ENCODE data around the gene NUP133. TPM values are rescaled to one million over a fixed set of nuclear protein-coding genes. Genes with fewer than 3 reads are reported as not detected.

Gene NUP133
- total RNA-seq, 1 donor from 2014 or later = 66.1 TPM

DNA sequence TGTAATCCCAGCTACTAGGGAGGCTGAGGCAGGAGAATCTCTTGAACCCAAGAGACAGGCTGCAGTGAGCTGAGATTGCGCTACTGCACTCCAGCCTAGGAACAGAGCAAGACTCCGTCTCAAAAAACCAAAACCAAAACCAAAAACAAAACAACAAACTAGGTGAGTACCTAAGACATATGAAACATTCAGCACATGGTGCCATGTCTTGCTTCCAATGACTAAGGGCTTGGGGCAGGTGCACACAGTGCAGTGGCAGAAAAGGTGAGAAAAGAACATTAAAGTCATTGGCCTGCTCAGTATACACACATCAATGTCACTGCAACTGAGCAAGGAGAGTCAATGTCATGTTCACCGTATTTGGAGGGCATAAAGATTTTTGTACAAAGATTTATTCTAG lies 70.1 kb downstream of the NUP133 start:
- H3K27me3 Mint-ChIP-seq (ENCODE audit: low read depth) = peaks cover 44% of the 10 kb centered on the region
- TF ChIP-seq, protein P1, sequence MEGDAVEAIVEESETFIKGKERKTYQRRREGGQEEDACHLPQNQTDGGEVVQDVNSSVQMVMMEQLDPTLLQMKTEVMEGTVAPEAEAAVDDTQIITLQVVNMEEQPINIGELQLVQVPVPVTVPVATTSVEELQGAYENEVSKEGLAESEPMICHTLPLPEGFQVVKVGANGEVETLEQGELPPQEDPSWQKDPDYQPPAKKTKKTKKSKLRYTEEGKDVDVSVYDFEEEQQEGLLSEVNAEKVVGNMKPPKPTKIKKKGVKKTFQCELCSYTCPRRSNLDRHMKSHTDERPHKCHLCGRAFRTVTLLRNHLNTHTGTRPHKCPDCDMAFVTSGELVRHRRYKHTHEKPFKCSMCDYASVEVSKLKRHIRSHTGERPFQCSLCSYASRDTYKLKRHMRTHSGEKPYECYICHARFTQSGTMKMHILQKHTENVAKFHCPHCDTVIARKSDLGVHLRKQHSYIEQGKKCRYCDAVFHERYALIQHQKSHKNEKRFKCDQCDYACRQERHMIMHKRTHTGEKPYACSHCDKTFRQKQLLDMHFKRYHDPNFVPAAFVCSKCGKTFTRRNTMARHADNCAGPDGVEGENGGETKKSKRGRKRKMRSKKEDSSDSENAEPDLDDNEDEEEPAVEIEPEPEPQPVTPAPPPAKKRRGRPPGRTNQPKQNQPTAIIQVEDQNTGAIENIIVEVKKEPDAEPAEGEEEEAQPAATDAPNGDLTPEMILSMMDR (conservative IDR thresholded peaks at IDR 0.05) = no peak
- H3K9me3 Mint-ChIP-seq = no peaks in the 10 kb centered on the region

GRCh38 chr1:229437443-229437842 lies 70.7 kb downstream of the NUP133 start:
- no peaks in the 10 kb centered on the region for H3K9me3 Mint-ChIP-seq
- H3K4me3 Mint-ChIP-seq = no peak overlapping the region
- TF ChIP-seq, protein P1 (conservative IDR thresholded peaks at IDR 0.05) = no peak
- peaks cover 50% of the 10 kb centered on the region for H3K27me3 Mint-ChIP-seq (ENCODE audit: low read depth)
- H3K4me1 Mint-ChIP-seq = no peaks in the 10 kb centered on the region
- H3K36me3 Mint-ChIP-seq (ENCODE audit: low read depth) = peaks cover 4% of the 10 kb centered on the region
- no peak for DNase-seq (ENCODE audit: low read depth, low spot score)
- no peak overlapping the region for H3K27ac Mint-ChIP-seq (ENCODE audit: unreplicated experiment)

More for the DNA sequence above, 70.1 kb downstream of the NUP133 start:
- Mint-ChIP-seq H3K4me1 (no peaks in the 10 kb centered on the region), H3K27ac (ENCODE audit: unreplicated experiment) (no peak overlapping the region), H3K36me3 (ENCODE audit: low read depth) (peaks cover 4% of the 10 kb centered on the region), H3K4me3 (no peak overlapping the region)
- DNase-seq (ENCODE audit: low read depth, low spot score) = no peak

GRCh38 chr1:229436201-229436600 lies 71.9 kb downstream of the NUP133 start:
- peaks cover 5% of the 10 kb centered on the region for H3K36me3 Mint-ChIP-seq (ENCODE audit: low read depth)
- H3K27me3 Mint-ChIP-seq (ENCODE audit: low read depth) = peaks cover 62% of the 10 kb centered on the region
- H3K4me1 Mint-ChIP-seq = peaks cover 4% of the 10 kb centered on the region
- no peaks in the 10 kb centered on the region for H3K9me3 Mint-ChIP-seq
- no peak overlapping the region for H3K27ac Mint-ChIP-seq (ENCODE audit: unreplicated experiment)
- TF ChIP-seq, protein P1 (conservative IDR thresholded peaks at IDR 0.05) = no peak
- DNase-seq (ENCODE audit: low read depth, low spot score) = no peak
- no peak overlapping the region for H3K4me3 Mint-ChIP-seq

- H3K4me1 Mint-ChIP-seq = peaks cover 12% of the 10 kb centered on the region
- no peak overlapping the region for H3K27ac Mint-ChIP-seq (ENCODE audit: unreplicated experiment)
- no peak for DNase-seq (ENCODE audit: low read depth, low spot score)
- peaks cover 7% of the 10 kb centered on the region for H3K36me3 Mint-ChIP-seq (ENCODE audit: low read depth)
- H3K27me3 Mint-ChIP-seq (ENCODE audit: low read depth) = peaks cover 77% of the 10 kb centered on the region
- peak overlapping the region; percentile 19 for H3K4me3 Mint-ChIP-seq
- no peaks in the 10 kb centered on the region for H3K9me3 Mint-ChIP-seq
- TF ChIP-seq, protein P1 (conservative IDR thresholded peaks at IDR 0.05) = no peak
Observed at GRCh38 chr1:229434641-229435051, 73.5 kb downstream of the NUP133 start.

DNA sequence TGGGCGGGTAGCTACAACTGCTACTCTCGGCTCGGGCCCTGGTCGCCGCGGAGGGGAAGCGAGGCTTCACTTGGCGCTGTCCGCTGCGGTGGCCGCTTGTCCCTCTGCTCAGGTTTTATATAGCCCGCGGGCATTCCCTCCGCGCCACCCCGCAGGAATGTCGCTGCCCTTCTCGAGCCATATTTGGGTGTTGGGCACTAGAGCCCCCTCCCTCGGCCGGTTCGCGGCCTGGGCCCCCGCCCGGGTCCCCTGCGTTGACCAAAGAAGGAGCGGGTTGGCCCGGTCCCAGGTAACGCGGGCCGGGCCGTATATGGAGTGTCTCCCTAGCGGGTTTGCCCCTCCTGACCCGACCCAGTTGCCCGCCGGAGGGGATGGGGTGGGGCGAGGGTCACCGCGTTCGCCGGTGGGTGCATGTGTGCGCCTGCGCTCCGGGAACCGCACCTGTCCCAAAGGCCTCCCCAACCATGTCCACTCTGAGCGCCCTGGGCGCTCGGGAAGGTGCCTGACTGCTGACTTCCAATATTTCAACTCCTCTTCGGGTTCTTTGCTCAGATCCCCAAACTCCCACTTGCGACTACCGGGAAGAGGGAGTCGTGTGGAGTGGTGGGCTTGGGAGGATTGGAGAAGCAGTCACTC lies 74.0 kb downstream of the NUP133 start, which contains the start of gene ACTA1:
TSS of gene ACTA1 (minus strand) at position 90 of the 636 bp plus-strand sequence. CDS start 979 bp downstream, outside the sequence.
- Mint-ChIP-seq H3K36me3 (ENCODE audit: low read depth) (peaks cover 7% of the 10 kb centered on the region), H3K9me3 (no peaks in the 10 kb centered on the region), H3K27ac (ENCODE audit: unreplicated experiment) (no peak within 1 kb of the TSS), H3K4me1 (peaks cover 12% of the 10 kb centered on the region), H3K4me3 (peak within 1 kb of the TSS; percentile 19), H3K27me3 (ENCODE audit: low read depth) (peaks cover 81% of the 10 kb centered on the region)
- TF ChIP-seq, protein P1 (conservative IDR thresholded peaks at IDR 0.05) = no peak
- DNase-seq (ENCODE audit: low read depth, low spot score) = no peak

Data from neural crest cell (in vitro differentiated cells).